Activated B cell treated with CpG ODN at 0.5 μM for 24 hours (primary cell): Measurements from ENCODE around the gene IGLL5. TPM values are rescaled to one million over a fixed set of nuclear protein-coding genes. Genes with fewer than 3 reads are reported as not detected.

ENCODE experiments used
- ATAC-seq: fragments of 200-7000 bp; cut with Tn5 transposase; one replicate; pipeline ENCODE4 v1.10.0; 2021; ENCODE audit warnings: low read depth, mild to moderate bottlenecking, moderate library complexity
- CTCF ChIA-PET: fragments of 350-600 bp; sonication (Branson Sonifier 250); formaldehyde crosslinking; loops from one replicate; lab custom pipeline; 2021; ENCODE audit warnings: antibody characterized with exemption; lab: Charles Lee
- POLR2A ChIA-PET: fragments of 350-600 bp; sonication (Branson Sonifier 250); formaldehyde crosslinking; loops from one replicate; lab custom pipeline; 2021; ENCODE audit warnings: antibody characterized with exemption; lab: Charles Lee
- DNase-seq: peaks from one replicate; pipeline ENCODE4 v3.0.0; 2022
- H3K27ac Mint-ChIP-seq: one replicate; pipeline ENCODE4 v1.8.0; 2020; ENCODE audit warnings: mixed read lengths
- H3K27me3 Mint-ChIP-seq: one replicate; pipeline ENCODE4 v1.8.0; 2021; ENCODE audit warnings: mixed read lengths
- H3K36me3 Mint-ChIP-seq: one replicate; pipeline ENCODE4 v1.8.0; 2021; ENCODE audit warnings: low read depth, mixed read lengths
- H3K4me1 Mint-ChIP-seq: one replicate; pipeline ENCODE4 v1.8.0; 2021; ENCODE audit warnings: mixed read lengths
- H3K4me3 Mint-ChIP-seq: one replicate; pipeline ENCODE4 v1.8.0; 2020; ENCODE audit warnings: mild to moderate bottlenecking, mixed read lengths
- H3K9me3 Mint-ChIP-seq: one replicate; pipeline ENCODE4 v1.8.0; 2020; ENCODE audit warnings: mixed read lengths
- intact Hi-C: fragments of 100-400 bp; cut with micrococcal nuclease; formaldehyde crosslinking; loops from one replicate; pipeline ENCODE4 v1.15.1; 2024
- total RNA-seq: library from RNA; stranded (reverse); gene quantifications from 2 replicates; pipeline ENCODE4 v1.2.3, GENCODE V29; 2022
- TF ChIP-seq, protein P1 (sequence below): fragments of 200-600 bp; IDR thresholded peaks from one replicate; pipeline ENCODE4 v1.8.0; 2022; ENCODE audit warnings: antibody characterized with exemption, mild to moderate bottlenecking

IGLL5 gene
- total RNA-seq, 1 donor from 2014 or later, result 189 TPM

DNA sequence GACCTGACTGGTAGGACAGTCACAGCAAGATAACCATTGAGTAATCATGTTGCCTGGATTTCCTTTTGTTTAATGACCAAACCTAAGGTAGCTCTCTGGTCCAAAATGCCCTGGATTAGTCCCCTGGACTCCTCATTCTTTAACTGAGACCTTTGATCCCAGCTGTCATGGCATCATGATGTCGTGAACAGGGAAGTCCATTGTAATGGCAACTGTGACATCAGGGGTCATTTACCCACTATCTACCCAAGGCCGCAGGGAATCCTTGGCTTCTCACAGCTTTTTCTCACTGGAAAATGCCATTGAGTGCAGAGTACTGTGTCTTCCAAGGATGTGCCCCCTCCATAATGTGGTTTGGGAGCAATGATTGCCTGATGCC is 29.1 kb upstream of the IGLL5 start:
- H3K27me3 Mint-ChIP-seq, result peaks cover 8% of the 10 kb centered on the region
- no peaks in the 10 kb centered on the region for H3K9me3 Mint-ChIP-seq
- POLR2A ChIA-PET, result interaction anchor here (0.6 to 4.4 kb wide), 7 partner anchors 13 to 927 kb away, joined by 3 to 52 read pairs (median 3); no protein-coding TSS in a partner anchor
- TF ChIP-seq, protein P1, sequence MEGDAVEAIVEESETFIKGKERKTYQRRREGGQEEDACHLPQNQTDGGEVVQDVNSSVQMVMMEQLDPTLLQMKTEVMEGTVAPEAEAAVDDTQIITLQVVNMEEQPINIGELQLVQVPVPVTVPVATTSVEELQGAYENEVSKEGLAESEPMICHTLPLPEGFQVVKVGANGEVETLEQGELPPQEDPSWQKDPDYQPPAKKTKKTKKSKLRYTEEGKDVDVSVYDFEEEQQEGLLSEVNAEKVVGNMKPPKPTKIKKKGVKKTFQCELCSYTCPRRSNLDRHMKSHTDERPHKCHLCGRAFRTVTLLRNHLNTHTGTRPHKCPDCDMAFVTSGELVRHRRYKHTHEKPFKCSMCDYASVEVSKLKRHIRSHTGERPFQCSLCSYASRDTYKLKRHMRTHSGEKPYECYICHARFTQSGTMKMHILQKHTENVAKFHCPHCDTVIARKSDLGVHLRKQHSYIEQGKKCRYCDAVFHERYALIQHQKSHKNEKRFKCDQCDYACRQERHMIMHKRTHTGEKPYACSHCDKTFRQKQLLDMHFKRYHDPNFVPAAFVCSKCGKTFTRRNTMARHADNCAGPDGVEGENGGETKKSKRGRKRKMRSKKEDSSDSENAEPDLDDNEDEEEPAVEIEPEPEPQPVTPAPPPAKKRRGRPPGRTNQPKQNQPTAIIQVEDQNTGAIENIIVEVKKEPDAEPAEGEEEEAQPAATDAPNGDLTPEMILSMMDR, result no peak
- H3K27ac Mint-ChIP-seq, result no peak overlapping the region
- H3K4me1 Mint-ChIP-seq, result peaks cover 40% of the 10 kb centered on the region
- no peak for DNase-seq
- H3K4me3 Mint-ChIP-seq, result no peak overlapping the region
- CTCF ChIA-PET, result interaction anchor here (1.0 to 4.6 kb wide), 7 partner anchors 10 to 192 kb away, joined by 3 to 90 read pairs (median 17); no protein-coding TSS in a partner anchor
- intact Hi-C loops, result loop anchor here (1.0 kb wide), 1 partner anchor 77 kb away; no protein-coding TSS in a partner anchor
- no peaks in the 10 kb centered on the region for H3K36me3 Mint-ChIP-seq
- ATAC-seq, result no peak

DNA sequence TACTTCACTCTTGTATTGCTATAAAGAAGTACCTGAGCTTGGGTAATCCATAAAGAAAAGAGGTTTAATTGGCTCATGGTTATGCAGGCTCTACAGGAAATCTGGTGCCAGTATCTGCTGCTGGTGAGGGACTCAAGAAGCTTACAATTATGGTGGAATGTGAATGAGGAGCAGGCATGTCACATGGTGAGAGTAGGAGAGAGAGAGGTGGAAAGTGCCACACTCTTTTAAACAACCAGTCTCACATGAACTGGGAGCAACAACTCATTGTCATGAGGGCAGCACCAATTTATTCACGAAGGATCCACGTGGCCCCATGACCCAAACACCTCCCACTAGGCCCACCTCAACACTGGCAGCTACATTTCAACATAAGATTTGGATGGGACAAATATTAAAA is 24.6 kb upstream of the IGLL5 start:
- peaks cover 53% of the 10 kb centered on the region for H3K4me1 Mint-ChIP-seq
- ChIA-PET POLR2A (no interaction called here), CTCF (interaction anchor here (4.6 kb wide), 1 partner anchor 21 kb away, joined by 28 read pairs; no protein-coding TSS in a partner anchor)
- TF ChIP-seq, protein P1, result no peak
- peaks cover 8% of the 10 kb centered on the region for H3K27me3 Mint-ChIP-seq
- ATAC-seq, result no peak
- no peaks in the 10 kb centered on the region for H3K9me3 Mint-ChIP-seq
- H3K4me3 Mint-ChIP-seq, result no peak overlapping the region
- no peaks in the 10 kb centered on the region for H3K36me3 Mint-ChIP-seq
- intact Hi-C loops, result no loop called here
- no peak for DNase-seq
- no peak overlapping the region for H3K27ac Mint-ChIP-seq

DNA sequence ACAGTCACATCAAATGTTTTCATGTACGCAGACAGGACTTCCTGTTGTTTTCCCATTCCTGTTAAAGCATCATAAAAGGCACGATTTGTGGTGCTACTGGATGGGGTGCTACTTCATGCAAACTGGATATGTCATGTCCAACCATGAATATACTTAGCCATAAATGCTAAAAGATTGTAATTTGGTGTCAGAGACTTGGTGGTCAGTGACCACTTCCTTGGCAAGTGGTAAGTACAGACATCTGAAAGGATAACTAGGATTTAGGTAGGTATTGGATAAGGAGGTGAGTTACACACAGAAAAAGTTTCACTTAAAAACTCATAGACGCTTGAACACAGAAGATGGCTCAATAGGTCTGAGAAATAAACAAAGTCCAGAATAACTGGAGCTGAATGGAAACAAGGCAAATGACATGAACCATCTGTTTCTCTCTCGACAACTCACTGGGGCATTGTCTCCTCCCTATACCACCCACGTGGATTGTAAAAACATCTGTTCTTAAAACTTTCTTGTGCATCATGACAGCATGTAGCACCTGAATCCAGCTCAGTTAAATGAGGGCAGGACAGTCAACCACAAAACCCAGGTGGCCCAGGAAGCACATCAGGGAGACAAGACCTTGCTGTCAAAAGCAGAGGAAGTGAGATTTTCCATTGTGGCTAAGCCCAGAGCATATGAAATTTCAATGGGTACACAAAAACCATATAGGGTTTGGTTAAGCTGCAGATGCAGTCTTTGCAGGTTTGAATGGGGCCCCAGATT is 22.1 kb upstream of the IGLL5 start:
- DNase-seq (no peak), ATAC-seq (peak; percentile 83)
- intact Hi-C loops, result loop anchor here (1.0 kb wide), 1 partner anchor 16 kb away; no protein-coding TSS in a partner anchor
- CTCF ChIA-PET, result interaction anchor here (1.0 to 4.6 kb wide), 9 partner anchors 10 to 89 kb away, joined by 3 to 28 read pairs (median 4); no protein-coding TSS in a partner anchor
- Mint-ChIP-seq H3K27me3 (peaks cover 4% of the 10 kb centered on the region), H3K4me3 (no peak overlapping the region), H3K9me3 (no peaks in the 10 kb centered on the region), H3K4me1 (peaks cover 48% of the 10 kb centered on the region), H3K36me3 (no peaks in the 10 kb centered on the region), H3K27ac (peak overlapping the region; percentile 36)
- TF ChIP-seq, protein P1, result no peak
- POLR2A ChIA-PET, result interaction anchor here (0.7 to 1.6 kb wide), 9 partner anchors 15 to 93 kb away, joined by 3 to 14 read pairs (median 3); partner anchors contain the start of gene IGLL5

DNA sequence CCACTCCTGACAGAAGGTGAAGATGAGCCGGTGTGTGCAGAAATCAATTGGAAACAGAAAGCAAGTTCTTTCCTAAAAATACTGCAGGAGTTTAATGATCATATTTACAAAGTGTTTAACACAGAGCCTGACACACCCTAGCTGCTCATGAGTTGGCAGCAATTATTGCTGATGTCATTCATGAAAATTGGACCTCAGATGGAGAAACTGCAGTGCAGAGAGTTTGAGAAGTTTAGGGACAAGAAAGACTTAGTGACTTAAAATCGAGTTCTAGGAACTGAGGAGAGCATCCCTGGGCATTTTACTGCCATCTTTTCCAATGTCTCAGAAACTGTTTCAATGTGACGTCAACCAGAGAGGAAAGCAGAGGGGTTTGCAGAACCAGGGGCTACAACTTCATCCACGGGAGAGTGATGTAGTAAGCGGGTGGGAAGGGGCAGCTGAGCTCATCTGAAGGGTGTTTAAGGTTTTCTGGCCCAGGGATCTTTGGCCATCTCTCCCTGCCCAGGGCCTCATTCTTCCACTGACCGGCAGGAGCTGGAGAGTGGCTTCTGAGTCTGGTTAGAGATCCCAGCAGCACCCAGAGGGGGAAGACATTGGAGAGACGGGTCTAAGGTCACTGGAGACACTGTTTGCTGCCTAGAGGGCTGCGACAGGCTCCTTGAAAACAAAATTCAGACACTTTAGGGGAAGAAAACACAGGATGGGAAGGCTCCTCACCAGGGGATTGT is 21.1 kb upstream of the IGLL5 start:
- peaks cover 2% of the 10 kb centered on the region for H3K27me3 Mint-ChIP-seq
- TF ChIP-seq, protein P1, result no peak
- ChIA-PET CTCF (interaction anchor here (1.0 to 4.6 kb wide), 7 partner anchors 11 to 69 kb away, joined by 3 to 28 read pairs (median 4); no protein-coding TSS in a partner anchor), POLR2A (interaction anchor here (1.5 to 1.6 kb wide), 3 partner anchors 18 to 67 kb away, joined by 3 to 10 read pairs (median 3); no protein-coding TSS in a partner anchor)
- no peaks in the 10 kb centered on the region for H3K36me3 Mint-ChIP-seq
- peak overlapping the region; percentile 19 for H3K27ac Mint-ChIP-seq
- peaks cover 59% of the 10 kb centered on the region for H3K4me1 Mint-ChIP-seq
- DNase-seq, result no peak
- ATAC-seq, result no peak
- no peaks in the 10 kb centered on the region for H3K9me3 Mint-ChIP-seq
- no peak overlapping the region for H3K4me3 Mint-ChIP-seq
- intact Hi-C loops, result no loop called here
